HepG2 (cell line): ENCODE measurements around the gene UBE2Q2. TPM values are rescaled to one million over a fixed set of nuclear protein-coding genes. Genes with fewer than 3 reads are reported as not detected.

ENCODE experiments used
- AGO2 ChIP-seq: fragments of 200-400 bp; formaldehyde crosslinking; optimal IDR thresholded peaks from 2 replicates; pipeline ENCODE3; 2017; ENCODE audit warnings: mild to moderate bottlenecking, low read depth, low read length, moderate library complexity
- AHR ChIP-seq: IDR thresholded peaks from 2 replicates; pipeline ENCODE4 v1.6.1; 2018; ENCODE audit warnings: missing genetic modification reagents, missing compliant biosample characterization
- FOXO1 ChIP-seq: sonication (generic); formaldehyde crosslinking; IDR thresholded peaks from 2 replicates; pipeline ENCODE4 v1.4.0; 2020; ENCODE audit warnings: missing genetic modification reagents
- KDM1A ChIP-seq: IDR thresholded peaks from 2 replicates; pipeline ENCODE4 v1.6.1; 2016; ENCODE audit warnings: missing compliant biosample characterization
- KDM5B ChIP-seq: sonication (generic); formaldehyde crosslinking; IDR thresholded peaks from 2 replicates; pipeline ENCODE4 v1.4.0; 2020; ENCODE audit warnings: missing genetic modification reagents, mild to moderate bottlenecking, borderline replicate concordance
- KLF12 ChIP-seq: sonication (generic); formaldehyde crosslinking; IDR thresholded peaks from 2 replicates; pipeline ENCODE4 v1.4.0; 2020; ENCODE audit warnings: missing genetic modification reagents, borderline replicate concordance
- NAIF1 ChIP-seq: sonication (generic); formaldehyde crosslinking; IDR thresholded peaks from 2 replicates; pipeline ENCODE4 v1.5.0; 2020; ENCODE audit warnings: mild to moderate bottlenecking, missing genetic modification reagents, borderline replicate concordance
- NFKBIZ ChIP-seq: IDR thresholded peaks from 2 replicates; pipeline ENCODE4 v1.6.1; 2018; ENCODE audit warnings: missing genetic modification reagents, missing compliant biosample characterization
- PHF8 ChIP-seq: sonication (generic); formaldehyde crosslinking; IDR thresholded peaks from 2 replicates; pipeline ENCODE4 v1.5.0; 2020; ENCODE audit warnings: missing genetic modification reagents
- RARA ChIP-seq: IDR thresholded peaks from 2 replicates; pipeline ENCODE4 v1.6.1; 2016; ENCODE audit warnings: missing genetic modification reagents, missing compliant biosample characterization
- SOX5 ChIP-seq: IDR thresholded peaks from 2 replicates; pipeline ENCODE4 v1.6.1; 2016; ENCODE audit warnings: borderline replicate concordance
- TCF7L2 ChIP-seq: IDR thresholded peaks from 2 replicates; pipeline ENCODE4 v1.6.1; 2011; ENCODE audit warnings: mild to moderate bottlenecking, low read depth, low read length, moderate library complexity
- TRIM22 ChIP-seq: fragments of 450-650 bp; IDR thresholded peaks from 2 replicates; pipeline ENCODE4 v1.6.1; 2017
- ZBTB42 ChIP-seq: sonication (generic); formaldehyde crosslinking; IDR thresholded peaks from 2 replicates; pipeline ENCODE4 v1.5.0; 2020; ENCODE audit warnings: mild to moderate bottlenecking, missing genetic modification reagents
- ZC3H4 ChIP-seq: sonication (generic); formaldehyde crosslinking; IDR thresholded peaks from 2 replicates; pipeline ENCODE4 v1.4.0; 2020; ENCODE audit warnings: missing genetic modification reagents, borderline replicate concordance
- ZIK1 ChIP-seq: sonication (generic); formaldehyde crosslinking; IDR thresholded peaks from 2 replicates; pipeline ENCODE4 v1.5.0; 2020; ENCODE audit warnings: mild to moderate bottlenecking, low read depth, missing genetic modification reagents, borderline replicate concordance
- ZNF282 ChIP-seq: fragments of 450-650 bp; IDR thresholded peaks from 2 replicates; pipeline ENCODE4 v1.6.1; 2018; ENCODE audit not compliant: partially characterized antibody
- ZNF569 ChIP-seq: sonication (generic); formaldehyde crosslinking; IDR thresholded peaks from 2 replicates; pipeline ENCODE4 v1.5.0; 2020; ENCODE audit warnings: mild to moderate bottlenecking, missing genetic modification reagents, moderate library complexity, borderline replicate concordance
- ZNF768 ChIP-seq: sonication (generic); formaldehyde crosslinking; IDR thresholded peaks from 2 replicates; pipeline ENCODE4 v1.4.0; 2020; ENCODE audit warnings: missing genetic modification reagents
- ZNF780A ChIP-seq: sonication (generic); formaldehyde crosslinking; IDR thresholded peaks from 2 replicates; pipeline ENCODE4 v1.8.0; 2022; ENCODE audit warnings: mild to moderate bottlenecking, missing genetic modification reagents, moderate library complexity
- polyA plus RNA-seq, 8 experiments: library from polyadenylated mRNA; depleted of rRNA in 3 of 8; stranded (reverse) in 7 of 8; unstranded in 1 of 8; fragments of >200 nt; fragmentation: Illumina TruSeq in 4 of 8; extraction: Trizol in 4 of 8; gene quantifications; 2 replicates each; pipeline versions ENCODE4 v1.2.1 to v1.2.3, GENCODE V29; 2011 to 2016; ENCODE audit warnings: low read depth in 4 of 8, missing spikeins in 1 of 8, mixed read lengths in 1 of 8; ENCODE audit not compliant: insufficient read depth in 1 of 8
- total RNA-seq, 5 experiments: library from RNA; depleted of rRNA; stranded (reverse); fragments of >200 nt; fragmentation: Illumina TruSeq; extraction: Trizol; gene quantifications; 2 replicates each; pipeline ENCODE4 v1.2.3, GENCODE V29; 2016; ENCODE audit warnings: low read depth in 1 of 5
- TF ChIP-seq, protein P1 (sequence below): sonication (generic); formaldehyde crosslinking; IDR thresholded peaks from 2 replicates; pipeline ENCODE4 v1.8.0; 2023; ENCODE audit warnings: mild to moderate bottlenecking, missing genetic modification reagents
- TF ChIP-seq, protein P2 (sequence below): sonication (generic); formaldehyde crosslinking; IDR thresholded peaks from 2 replicates; pipeline ENCODE4 v1.4.0; 2020; ENCODE audit warnings: missing genetic modification reagents
- TF ChIP-seq, protein P3 (sequence below): sonication (generic); formaldehyde crosslinking; IDR thresholded peaks from 2 replicates; pipeline ENCODE4 v1.4.0; 2020; ENCODE audit warnings: missing genetic modification reagents
- TF ChIP-seq, protein P4 (sequence below): sonication (generic); formaldehyde crosslinking; IDR thresholded peaks from 2 replicates; pipeline ENCODE4 v1.5.0; 2020; ENCODE audit warnings: mild to moderate bottlenecking, missing genetic modification reagents, moderate library complexity

UBE2Q2 gene
- total and polyA plus RNA-seq, 2 of the 13 experiments (the other 11 are each of a cell fraction or from before 2014, with no cell fraction given), result 10.6 to 20.4 TPM

DNA sequence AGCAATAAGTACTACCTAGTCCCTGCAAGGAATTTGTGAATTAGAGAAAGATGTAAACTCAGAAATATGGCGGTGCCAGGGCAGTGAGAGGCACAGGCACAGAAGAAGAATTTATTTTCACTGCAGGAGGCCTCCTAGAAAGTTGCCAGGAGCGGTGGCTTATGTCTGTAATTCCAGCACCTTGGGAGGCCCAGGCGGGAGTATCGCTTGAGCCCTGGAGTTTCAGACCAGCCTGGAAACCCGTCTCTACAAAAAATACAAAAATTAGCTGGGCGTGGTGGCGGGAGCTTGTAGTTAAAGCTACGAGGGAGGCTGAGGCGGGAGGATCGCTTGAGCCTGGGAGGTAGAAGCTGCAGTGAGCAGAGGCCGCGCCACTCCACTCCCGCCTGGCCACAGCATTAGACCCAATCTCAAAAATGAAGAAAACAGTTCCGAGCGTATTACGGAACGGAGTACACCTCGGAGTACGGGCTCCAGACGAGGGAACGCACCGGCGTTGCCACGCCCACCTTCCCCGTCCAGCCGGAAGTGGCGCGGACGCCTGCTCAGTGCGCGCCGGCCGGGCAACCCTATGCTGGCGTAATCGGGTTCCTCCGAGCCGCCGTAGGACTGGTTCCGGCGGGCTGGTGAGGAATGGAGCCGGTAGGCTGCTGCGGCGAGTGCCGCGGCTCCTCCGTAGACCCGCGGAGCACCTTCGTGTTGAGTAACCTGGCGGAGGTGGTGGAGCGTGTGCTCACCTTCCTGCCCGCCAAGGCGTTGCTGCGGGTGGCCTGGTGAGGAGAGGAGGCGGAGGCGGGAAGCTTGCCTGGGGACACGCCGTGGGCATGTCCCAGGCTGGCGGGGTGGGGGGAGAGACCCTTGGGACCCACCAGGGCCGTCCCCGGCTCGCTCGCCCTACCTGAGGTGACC, 60.3 kb downstream of the UBE2Q2 start, which contains the start of gene FBXO22 (continued):
- TF ChIP-seq, protein P1, sequence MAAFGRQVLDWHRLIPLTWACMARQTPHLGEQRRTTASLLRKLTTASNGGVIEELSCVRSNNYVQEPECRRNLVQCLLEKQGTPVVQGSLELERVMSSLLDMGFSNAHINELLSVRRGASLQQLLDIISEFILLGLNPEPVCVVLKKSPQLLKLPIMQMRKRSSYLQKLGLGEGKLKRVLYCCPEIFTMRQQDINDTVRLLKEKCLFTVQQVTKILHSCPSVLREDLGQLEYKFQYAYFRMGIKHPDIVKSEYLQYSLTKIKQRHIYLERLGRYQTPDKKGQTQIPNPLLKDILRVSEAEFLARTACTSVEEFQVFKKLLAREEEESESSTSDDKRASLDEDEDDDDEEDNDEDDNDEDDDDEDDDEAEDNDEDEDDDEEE (CRISPR knock-in tag), result 0 out of 2 replicates have a peak, but pooled peaks have one; percentile 25
- TF ChIP-seq NFKBIZ (peak; percentile 73; the same call in 1 of the 2 replicates), SOX5 (CRISPR knock-in tag) (peak; percentile 59; the same call in 1 of the 2 replicates), KDM5B (CRISPR knock-in tag) (peak; percentile 66; the same call in 1 of the 2 replicates), RARA (CRISPR knock-in tag) (no peak; the same call in 1 of the 2 replicates), ZBTB42 (CRISPR knock-in tag) (peak; percentile 69; the same call in 1 of the 2 replicates), ZNF780A (peak; percentile 57), ZIK1 (0 out of 2 replicates have a peak, but pooled peaks have one; percentile 87), TRIM22 (no peak), KLF12 (peak; percentile 97; the same call in 1 of the 2 replicates), AHR (CRISPR knock-in tag) (peak; percentile 92), ZNF768 (CRISPR knock-in tag) (peak; percentile 76; the same call in 1 of the 2 replicates), KDM1A (CRISPR knock-in tag) (0 out of 2 replicates have a peak, but pooled peaks have one; percentile 9), AGO2 (peak; percentile 90), FOXO1 (peak; percentile 55; the same call in 1 of the 2 replicates), ZC3H4 (CRISPR knock-in tag) (no peak), TCF7L2 (no peak), ZNF569 (CRISPR knock-in tag) (no peak), PHF8 (CRISPR knock-in tag) (peak; percentile 95), NAIF1 (peak; percentile 73; the same call in 1 of the 2 replicates), ZNF282 (no peak)
- TF ChIP-seq, protein P2, sequence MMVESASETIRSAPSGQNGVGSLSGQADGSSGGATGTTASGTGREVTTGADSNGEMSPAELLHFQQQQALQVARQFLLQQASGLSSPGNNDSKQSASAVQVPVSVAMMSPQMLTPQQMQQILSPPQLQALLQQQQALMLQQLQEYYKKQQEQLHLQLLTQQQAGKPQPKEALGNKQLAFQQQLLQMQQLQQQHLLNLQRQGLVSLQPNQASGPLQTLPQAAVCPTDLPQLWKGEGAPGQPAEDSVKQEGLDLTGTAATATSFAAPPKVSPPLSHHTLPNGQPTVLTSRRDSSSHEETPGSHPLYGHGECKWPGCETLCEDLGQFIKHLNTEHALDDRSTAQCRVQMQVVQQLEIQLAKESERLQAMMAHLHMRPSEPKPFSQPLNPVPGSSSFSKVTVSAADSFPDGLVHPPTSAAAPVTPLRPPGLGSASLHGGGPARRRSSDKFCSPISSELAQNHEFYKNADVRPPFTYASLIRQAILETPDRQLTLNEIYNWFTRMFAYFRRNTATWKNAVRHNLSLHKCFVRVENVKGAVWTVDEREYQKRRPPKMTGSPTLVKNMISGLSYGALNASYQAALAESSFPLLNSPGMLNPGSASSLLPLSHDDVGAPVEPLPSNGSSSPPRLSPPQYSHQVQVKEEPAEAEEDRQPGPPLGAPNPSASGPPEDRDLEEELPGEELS (CRISPR knock-in tag), result peak; percentile 62
- TF ChIP-seq, protein P3, sequence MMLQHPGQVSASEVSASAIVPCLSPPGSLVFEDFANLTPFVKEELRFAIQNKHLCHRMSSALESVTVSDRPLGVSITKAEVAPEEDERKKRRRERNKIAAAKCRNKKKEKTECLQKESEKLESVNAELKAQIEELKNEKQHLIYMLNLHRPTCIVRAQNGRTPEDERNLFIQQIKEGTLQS (CRISPR knock-in tag), result peak; percentile 77
- TF ChIP-seq, protein P4, sequence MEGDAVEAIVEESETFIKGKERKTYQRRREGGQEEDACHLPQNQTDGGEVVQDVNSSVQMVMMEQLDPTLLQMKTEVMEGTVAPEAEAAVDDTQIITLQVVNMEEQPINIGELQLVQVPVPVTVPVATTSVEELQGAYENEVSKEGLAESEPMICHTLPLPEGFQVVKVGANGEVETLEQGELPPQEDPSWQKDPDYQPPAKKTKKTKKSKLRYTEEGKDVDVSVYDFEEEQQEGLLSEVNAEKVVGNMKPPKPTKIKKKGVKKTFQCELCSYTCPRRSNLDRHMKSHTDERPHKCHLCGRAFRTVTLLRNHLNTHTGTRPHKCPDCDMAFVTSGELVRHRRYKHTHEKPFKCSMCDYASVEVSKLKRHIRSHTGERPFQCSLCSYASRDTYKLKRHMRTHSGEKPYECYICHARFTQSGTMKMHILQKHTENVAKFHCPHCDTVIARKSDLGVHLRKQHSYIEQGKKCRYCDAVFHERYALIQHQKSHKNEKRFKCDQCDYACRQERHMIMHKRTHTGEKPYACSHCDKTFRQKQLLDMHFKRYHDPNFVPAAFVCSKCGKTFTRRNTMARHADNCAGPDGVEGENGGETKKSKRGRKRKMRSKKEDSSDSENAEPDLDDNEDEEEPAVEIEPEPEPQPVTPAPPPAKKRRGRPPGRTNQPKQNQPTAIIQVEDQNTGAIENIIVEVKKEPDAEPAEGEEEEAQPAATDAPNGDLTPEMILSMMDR (CRISPR knock-in tag), result no peak
